HG03064 (cell line): ENCODE data around the gene ADGRD1.

ENCODE experiments used
- ATAC-seq: cut with Tn5 transposase; IDR thresholded peaks from one replicate; pipeline ENCODE4 v1.9.1; 2021; ENCODE audit warnings: low read depth; ENCODE audit not compliant: unreplicated experiment

The ADGRD1 gene

GRCh38 chr12:130961921-130962451 is 8.3 kb downstream of the ADGRD1 start:
- no peak for ATAC-seq

- no peak for ATAC-seq
These were observed 11.5 kb downstream of the ADGRD1 start for GRCh38 chr12:130965214-130965613.

- no peak for ATAC-seq
These were observed 12.0 kb downstream of the ADGRD1 start for GRCh38 chr12:130965668-130966067.

DNA sequence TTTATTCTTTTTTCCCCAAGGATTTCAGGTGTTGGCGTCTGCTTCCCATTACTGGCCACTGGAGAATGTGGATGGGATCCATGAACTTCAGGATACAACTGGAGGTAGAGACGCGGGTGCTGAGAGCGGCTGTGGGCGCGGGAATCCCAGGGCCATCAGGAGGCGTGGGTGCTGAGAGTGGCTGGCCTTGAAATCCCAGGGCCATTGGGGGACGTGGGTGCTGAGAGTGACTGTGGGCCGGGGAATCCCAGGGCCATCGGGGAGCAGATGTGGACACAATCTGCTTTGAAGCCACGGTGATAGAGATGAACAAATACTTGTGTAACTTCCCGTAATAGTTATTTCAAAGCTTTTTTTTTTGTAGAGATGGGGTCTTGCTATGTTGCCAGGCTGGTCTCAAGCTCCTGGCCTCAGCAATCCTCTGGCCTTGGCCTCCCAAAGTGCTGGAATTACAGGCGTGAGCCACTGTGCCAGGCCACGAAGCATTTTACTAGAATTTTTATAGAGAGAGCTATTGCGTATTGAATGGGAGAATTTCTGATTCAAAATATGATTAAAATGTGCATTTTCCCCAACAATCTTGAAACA is 12.8 kb downstream of the ADGRD1 start:
- ATAC-seq = no peak

DNA sequence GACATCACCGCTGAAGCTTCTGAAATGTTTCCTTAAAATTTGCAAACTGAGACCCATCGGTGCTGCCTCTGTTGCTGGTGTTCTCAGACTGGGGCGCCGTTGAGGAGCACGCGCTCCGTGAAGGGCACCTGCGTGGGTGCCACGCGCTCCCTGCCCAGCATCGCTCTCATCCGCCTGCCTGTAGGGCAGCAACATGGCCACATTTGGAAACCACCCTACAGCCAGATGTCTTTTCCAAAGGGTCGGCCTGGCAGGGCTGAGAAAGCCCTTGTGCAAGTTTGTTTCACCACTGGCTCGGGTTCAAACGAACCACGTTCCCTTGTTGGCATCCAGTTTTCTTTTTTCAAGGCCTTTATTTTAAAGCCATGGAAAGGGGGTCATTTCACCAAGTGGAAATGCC is 13.9 kb downstream of the ADGRD1 start:
- ATAC-seq = no peak

GRCh38 chr12:130968611-130969010 is 14.9 kb downstream of the ADGRD1 start:
- no peak for ATAC-seq

- ATAC-seq = no peak
These were observed 15.5 kb downstream of the ADGRD1 start for GRCh38 chr12:130969223-130969622.

GRCh38 chr12:130970165-130970907 is 16.6 kb downstream of the ADGRD1 start:
- peak; percentile 65 for ATAC-seq

DNA sequence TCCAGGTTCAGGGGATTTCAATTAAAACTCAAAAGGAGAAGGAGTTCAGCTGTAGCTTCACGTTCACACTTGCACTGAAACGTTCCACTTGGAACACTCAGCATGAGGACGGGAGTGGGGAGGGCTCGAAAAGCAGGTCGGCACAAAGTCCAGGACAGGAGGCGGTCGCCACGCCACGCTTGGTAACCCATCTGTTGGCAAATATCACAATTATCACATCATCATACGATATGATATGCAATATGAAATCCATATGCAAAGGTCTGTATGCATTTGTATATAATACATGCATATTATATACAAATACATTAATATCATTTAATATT is 17.2 kb downstream of the ADGRD1 start:
- ATAC-seq = no peak

GRCh38 chr12:130971925-130972585 is 18.3 kb downstream of the ADGRD1 start:
- no peak for ATAC-seq

DNA sequence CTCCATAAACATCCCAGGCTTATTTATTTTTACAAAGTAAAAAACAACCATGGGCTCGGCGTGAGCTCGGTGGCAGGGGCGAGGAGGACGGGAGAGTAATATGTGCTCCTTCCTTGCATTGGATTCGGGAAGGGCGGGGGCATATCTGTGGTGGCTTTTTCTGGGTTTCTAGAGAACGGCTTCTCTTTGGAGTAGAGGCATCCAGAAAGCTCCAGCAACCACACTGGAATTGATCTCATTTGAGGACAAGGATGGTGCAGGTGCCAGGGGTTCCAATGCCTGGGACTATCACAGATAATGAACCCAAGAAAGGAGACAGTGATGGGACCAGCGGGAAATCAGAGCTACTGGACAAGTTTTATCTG is 18.9 kb downstream of the ADGRD1 start:
- no peak for ATAC-seq

DNA sequence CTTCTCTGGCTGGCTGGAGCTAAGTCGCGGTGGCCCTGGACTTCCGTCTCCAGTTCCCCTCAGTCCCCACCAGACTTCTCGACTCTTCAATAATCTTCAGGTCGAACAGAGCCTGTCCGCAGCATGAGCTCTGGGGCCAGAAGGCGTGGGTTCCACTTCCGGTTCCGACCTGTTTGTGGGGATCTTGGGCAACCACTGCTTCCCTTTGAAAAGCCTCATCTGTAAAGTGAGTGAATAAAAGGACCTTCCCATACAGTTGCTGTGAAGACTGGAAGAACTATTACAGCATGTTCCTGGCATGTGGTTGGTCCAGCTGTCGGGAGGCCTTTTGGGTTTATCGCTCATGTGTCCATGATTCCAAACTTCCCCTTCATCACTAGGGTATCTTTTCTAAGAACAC is 19.4 kb downstream of the ADGRD1 start:
- no peak for ATAC-seq

- ATAC-seq = no peak
These were observed 20.2 kb downstream of the ADGRD1 start for GRCh38 chr12:130973906-130974305.

GRCh38 chr12:130975116-130975515 is 21.4 kb downstream of the ADGRD1 start:
- no peak for ATAC-seq

DNA sequence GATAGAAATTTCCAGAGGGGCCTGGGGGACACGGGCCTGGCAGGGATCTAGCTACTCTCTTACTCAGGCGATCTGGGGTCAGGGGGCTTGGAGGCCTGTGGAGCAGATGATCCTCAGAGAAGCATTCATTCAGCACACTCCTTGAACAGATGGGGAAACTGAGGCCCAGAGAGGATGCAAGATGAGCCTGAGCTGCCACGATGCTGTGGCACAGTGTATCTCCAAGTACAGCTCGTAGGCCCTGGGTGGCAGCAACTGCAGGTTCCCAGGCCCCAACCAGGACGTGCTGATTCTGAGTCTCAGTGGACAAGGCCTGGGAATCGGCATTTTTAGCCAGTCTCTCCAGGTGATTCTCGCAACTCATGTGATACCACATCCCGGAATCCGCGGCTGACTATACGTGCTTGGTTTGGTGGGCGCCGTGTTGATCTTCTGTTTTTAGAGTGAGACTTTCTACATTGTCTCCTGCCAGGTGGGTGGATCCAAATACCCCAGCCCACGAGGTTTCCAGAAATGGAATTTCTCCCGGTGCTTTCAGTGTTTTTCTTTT is 22.5 kb downstream of the ADGRD1 start:
- ATAC-seq = no peak

GRCh38 chr12:130977046-130977742 is 23.5 kb downstream of the ADGRD1 start:
- ATAC-seq = no peak

DNA sequence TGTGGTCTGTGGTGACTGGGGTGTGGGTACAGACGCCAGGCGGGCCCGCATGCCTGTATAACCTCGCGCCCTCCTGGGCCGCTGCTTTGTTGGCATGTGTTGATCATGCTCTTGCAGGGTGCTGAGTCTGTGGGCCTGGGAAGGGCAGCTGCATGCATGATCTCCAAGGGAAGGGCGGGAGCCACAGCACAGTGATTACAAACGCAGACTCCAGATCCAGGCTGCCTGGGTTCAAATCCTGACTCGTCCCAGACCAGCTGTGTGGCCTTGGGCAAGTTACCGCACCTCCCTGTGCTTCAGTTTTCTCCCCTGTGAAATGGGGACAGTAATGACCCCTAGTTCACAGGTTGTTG is 24.0 kb downstream of the ADGRD1 start:
- ATAC-seq = no peak

DNA sequence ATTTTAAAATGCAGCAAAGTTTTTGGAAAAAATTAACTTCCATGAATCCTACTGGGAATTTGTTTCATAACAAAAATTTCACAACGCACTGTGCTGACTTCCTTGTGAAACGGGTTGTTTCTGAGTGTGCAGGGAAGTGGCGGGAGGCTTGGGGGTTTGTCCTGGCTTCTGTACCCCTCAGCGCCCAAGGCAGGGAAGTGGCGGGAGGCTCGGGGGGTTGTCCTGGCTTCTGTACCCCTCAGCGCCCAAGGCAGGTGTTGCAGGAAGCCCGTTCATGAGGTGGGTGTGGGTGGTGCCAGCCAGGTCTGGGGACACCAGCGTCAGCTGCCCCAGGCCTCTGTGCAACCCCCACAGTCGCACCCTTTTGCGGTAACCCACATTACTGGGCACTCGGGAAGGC is 25.1 kb downstream of the ADGRD1 start:
- ATAC-seq = no peak

GRCh38 chr12:130981074-130981742 is 27.5 kb downstream of the ADGRD1 start:
- ATAC-seq = no peak

DNA sequence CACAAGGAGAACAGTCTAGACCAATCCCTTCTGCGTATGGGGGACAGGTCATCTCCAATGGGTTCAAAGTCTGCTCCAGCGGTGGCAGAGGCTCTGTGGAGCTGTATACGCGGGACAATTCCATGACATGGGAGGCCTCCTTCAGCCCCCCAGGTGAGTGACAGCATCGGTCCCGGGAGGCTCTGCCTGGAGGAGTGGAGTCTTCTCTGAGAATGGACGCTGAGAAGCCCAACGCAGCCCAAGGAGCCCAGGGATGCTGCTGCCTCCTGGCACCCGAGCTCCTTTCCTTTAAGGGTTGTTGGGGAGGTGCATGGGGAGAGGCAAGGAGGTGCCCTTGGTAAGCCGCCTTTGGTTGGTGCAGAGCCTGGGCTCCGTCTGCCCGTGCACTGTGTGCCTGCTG is 28.2 kb downstream of the ADGRD1 start:
- no peak for ATAC-seq
